K562 (cell line): Measurements from ENCODE around the gene OR9K2. TPM values are rescaled to one million over a fixed set of nuclear protein-coding genes. Genes with fewer than 3 reads are reported as not detected.
A peak's percentile ranks its signal among the peaks of the same experiment; 100 is the strongest.

ENCODE experiments used
- BHLHE40 ChIP-seq: IDR thresholded peaks from 2 replicates; pipeline ENCODE4 v1.6.1; 2011; ENCODE audit warnings: low read length, improper control_type of control experiment
- CBX8 ChIP-seq: fragments of 200-600 bp; sonication (generic); IDR thresholded peaks from 2 replicates; pipeline ENCODE4 v1.6.1; 2012; ENCODE audit warnings: borderline replicate concordance, mixed run types, low read depth, mild to moderate bottlenecking, moderate library complexity, mixed read lengths, low read length, control low read depth, inconsistent platforms; ENCODE audit not compliant: poor library complexity, severe bottlenecking; ENCODE audit errors: extremely low read depth
- CEBPG ChIP-seq, 3 experiments: fragments of 200-800 bp in 1 of 3; sonication (Bioruptor generic) in 1 of 3; sonication (generic) in 1 of 3; formaldehyde crosslinking in 1 of 3; IDR thresholded peaks in 2 of 3; conservative IDR thresholded peaks in 1 of 3; 2 replicates each; pipeline versions ENCODE4 v1.6.1 to v1.8.0; 2016 to 2022; ENCODE audit warnings: missing compliant biosample characterization in 2 of 3, missing genetic modification characterization in 2 of 3, mild to moderate bottlenecking in 1 of 3, missing genetic modification reagents in 1 of 3
- DEAF1 ChIP-seq: fragments of 450-650 bp; formaldehyde crosslinking; IDR thresholded peaks from 2 replicates; pipeline ENCODE4 v1.4.0; 2020; ENCODE audit warnings: mild to moderate bottlenecking, moderate library complexity
- FOXJ3 ChIP-seq: sonication (generic); formaldehyde crosslinking; IDR thresholded peaks from 2 replicates; pipeline ENCODE4 v1.4.0; 2020; ENCODE audit warnings: mild to moderate bottlenecking, missing genetic modification reagents
- FOXK1 ChIP-seq: sonication (generic); formaldehyde crosslinking; IDR thresholded peaks from 2 replicates; pipeline ENCODE4 v1.8.0; 2022; ENCODE audit warnings: missing genetic modification reagents, mild to moderate bottlenecking, borderline replicate concordance
- HES1 ChIP-seq: fragments of 450-650 bp; IDR thresholded peaks from 2 replicates; pipeline ENCODE4 v1.6.1; 2016; ENCODE audit warnings: low read depth, mild to moderate bottlenecking, moderate library complexity
- HIVEP1 ChIP-seq: fragments of 250-450 bp; sonication (Bioruptor Pico); IDR thresholded peaks from 2 replicates; pipeline ENCODE4 v1.4.0; 2020; ENCODE audit warnings: mild to moderate bottlenecking
- REST ChIP-seq, 2 experiments: fragments of 450-650 bp; formaldehyde crosslinking in 1 of 2; IDR thresholded peaks; 2 replicates each; pipeline versions ENCODE4 v1.4.0 to v1.6.1; 2014 to 2020; ENCODE audit warnings: mild to moderate bottlenecking in 2 of 2, borderline replicate concordance in 1 of 2, low read depth in 1 of 2
- SMC3 ChIP-seq: conservative IDR thresholded peaks from 2 replicates; pipeline ENCODE4 v1.6.1; 2011; ENCODE audit warnings: low read depth, low read length, improper control_type of control experiment; ENCODE audit not compliant: insufficient read depth
- ZNF3 ChIP-seq: fragments of 250-450 bp; sonication (Bioruptor Pico); IDR thresholded peaks from 2 replicates; pipeline ENCODE4 v1.5.0; 2021; ENCODE audit warnings: mild to moderate bottlenecking, moderate library complexity
- ZNF551 ChIP-seq: fragments of 250-450 bp; sonication (Bioruptor Pico); IDR thresholded peaks from 2 replicates; pipeline ENCODE4 v1.5.0; 2021; ENCODE audit warnings: mild to moderate bottlenecking, moderate library complexity
- polyA plus RNA-seq, 8 experiments: library from polyadenylated mRNA; depleted of rRNA in 4 of 8; stranded (reverse) in 5 of 8; unstranded in 3 of 8; fragments of >200 nt; fragmentation: Nextera tagmentation in 2 of 8; fragmentation: Illumina TruSeq in 1 of 8; extraction: Ambion mirVana in 2 of 8; extraction: Trizol in 1 of 8; gene quantifications; 2 replicates each; pipeline versions ENCODE4 v1.2.1 to v1.2.3, GENCODE V29; 2011 to 2014; ENCODE audit warnings: inconsistent platforms in 1 of 8, missing spikeins in 1 of 8
- total RNA-seq, 7 experiments: library from RNA; depleted of rRNA in 6 of 7; stranded (reverse); fragments of >200 nt in 6 of 7; fragmentation: Illumina TruSeq in 2 of 7; extraction: Trizol in 2 of 7; gene quantifications; 2 replicates each; pipeline versions ENCODE4 v1.2.1 to v1.2.3, GENCODE V29; 2011 to 2021; ENCODE audit warnings: low replicate concordance in 1 of 7

The OR9K2 gene
- total and polyA plus RNA-seq, 9 of the 15 experiments (the other 6 are each of a cell fraction or from before 2014, with no cell fraction given), result not detected

- TF ChIP-seq REST (IDR thresholded peaks at IDR 0.05; ENCODE audit: borderline replicate concordance) (peak; percentile 58), REST (CRISPR knock-in tag; IDR thresholded peaks at IDR 0.05; ENCODE audit: low read depth) (no peak), BHLHE40 (no peak), DEAF1 (CRISPR knock-in tag) (peak; percentile 68), CBX8 (no peak), ZNF3 (CRISPR knock-in tag) (no peak), FOXJ3 (no peak), CEBPG (CRISPR knock-in tag; IDR thresholded peaks at IDR 0.05) (no peak), CEBPG (tag; conservative IDR thresholded peaks at IDR 0.05 in 1 of 2, IDR thresholded peaks at IDR 0.05 in 1 of 2) (peak in 1 of 2 experiments; percentile 85), ZNF551 (no peak), HES1 (no peak), FOXK1 (no peak), HIVEP1 (CRISPR knock-in tag) (no peak), SMC3 (peak; percentile 64)
Observed at GRCh38 chr12:55142669-55143565, 16.7 kb downstream of the OR9K2 start (continued).
